ENCODE measurements around the gene HEBP1. TPM values are rescaled to one million over a fixed set of nuclear protein-coding genes. Genes with fewer than 3 reads are reported as not detected.
A peak's percentile ranks its signal among the peaks of the same experiment; 100 is the strongest.
"Not testable (repeated sequence)": the region's sequence is repeated elsewhere in the genome, so short reads cannot be mapped to it uniquely, and the experiment has no call there.

HEBP1 gene
- total and polyA plus RNA-seq, 5 donors from 2014 or later = 12.1 to 26.3 (median 21.8) TPM

DNA sequence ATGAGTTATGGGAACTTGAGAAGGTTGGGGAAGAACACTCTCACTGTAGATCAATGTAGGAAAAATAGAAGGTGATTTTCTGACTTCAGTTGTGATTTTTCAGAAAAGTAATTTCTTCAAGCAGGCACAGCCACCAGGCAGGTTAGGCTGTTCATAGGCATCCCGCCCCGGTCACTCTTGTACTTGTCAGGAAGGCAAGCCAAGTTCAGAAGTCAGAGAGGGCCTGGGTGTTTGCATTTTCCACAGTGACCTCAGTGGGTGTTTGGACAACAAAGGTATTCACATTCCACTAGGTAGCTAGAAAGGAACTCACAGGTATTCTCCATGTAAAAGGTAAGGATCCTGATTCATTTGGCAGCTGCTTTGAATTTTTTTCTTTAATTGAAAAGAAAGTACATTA is 41.2 kb upstream of the HEBP1 start:
- Mint-ChIP-seq H3K27ac (no peak overlapping the region), H3K4me3 (peak overlapping the region in 1 of 4 donors; percentile 75), H3K36me3 (no peaks in the 10 kb centered on the region), H3K9me3 (peaks cover 0 to 2% (median 0%) of the 10 kb centered on the region in 7 donors), H3K4me1 (peaks cover 6 to 21% (median 11%) of the 10 kb centered on the region in 4 donors), H3K27me3 (peaks cover 35% of the 10 kb centered on the region)
- H3K27me3 ChIP-seq (ENCODE audit: control insufficient read depth, insufficient read depth, low read length) = no peaks in the 10 kb centered on the region
- no peak for ATAC-seq (ENCODE audit: low read depth in 2 of 2)
- DNase-seq = no peak
- H3K36me3 ChIP-seq (ENCODE audit: control insufficient read depth, insufficient read depth, low read length) = no peaks in the 10 kb centered on the region
- H3K27ac ChIP-seq (ENCODE audit: insufficient read depth, low read length, poor library complexity, severe bottlenecking) = no peak overlapping the region
- no peaks in the 10 kb centered on the region for H3K9me3 ChIP-seq (ENCODE audit: control insufficient read depth in 2 of 2, low read length in 2 of 2)
- H3K4me1 ChIP-seq (ENCODE audit: control insufficient read depth, insufficient read depth, low read length, poor library complexity, severe bottlenecking) = peaks cover 8% of the 10 kb centered on the region
- no peak overlapping the region for H3K4me3 ChIP-seq (ENCODE audit: low read depth, low read length)

DNA sequence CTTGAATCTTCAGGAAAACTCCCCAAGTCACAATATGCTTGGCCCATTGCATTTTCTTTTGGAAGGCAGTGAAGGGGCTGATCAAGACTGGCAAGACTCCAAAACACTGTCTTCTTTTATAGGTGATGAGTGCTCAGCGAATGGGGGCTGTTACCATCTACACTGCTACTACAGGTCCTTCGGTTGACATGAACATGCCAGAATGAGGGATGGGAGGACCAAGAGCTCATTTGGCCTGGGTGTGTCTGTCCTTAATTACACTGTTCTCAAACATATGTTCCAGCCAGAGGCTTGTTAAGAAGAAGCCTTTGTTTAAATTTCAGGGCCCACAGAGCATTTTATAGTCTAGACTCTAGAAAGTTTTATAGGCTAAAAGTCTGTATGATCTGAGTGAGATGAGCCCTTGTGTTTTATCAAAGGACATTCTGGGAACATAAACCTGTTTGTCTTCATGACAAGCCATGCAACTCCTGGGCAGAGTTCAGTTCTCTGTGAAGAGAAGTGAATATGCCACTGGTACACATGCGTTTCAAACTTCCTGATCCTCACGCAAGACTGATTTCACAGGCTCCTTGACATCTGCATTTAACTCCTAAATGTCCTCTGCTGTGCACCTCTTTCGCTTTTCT is 39.4 kb upstream of the HEBP1 start:
- ATAC-seq (ENCODE audit: low read depth in 2 of 2) (no peak), DNase-seq (no peak)
- Histone ChIP-seq H3K4me3 (ENCODE audit: low read depth, low read length) (no peak overlapping the region), H3K27ac (ENCODE audit: insufficient read depth, low read length, poor library complexity, severe bottlenecking) (no peak overlapping the region), H3K4me1 (ENCODE audit: control insufficient read depth, insufficient read depth, low read length, poor library complexity, severe bottlenecking) (no peaks in the 10 kb centered on the region), H3K9me3 (ENCODE audit: control insufficient read depth in 2 of 2, low read length in 2 of 2) (no peaks in the 10 kb centered on the region), H3K27me3 (ENCODE audit: control insufficient read depth, insufficient read depth, low read length) (no peaks in the 10 kb centered on the region), H3K36me3 (ENCODE audit: control insufficient read depth, insufficient read depth, low read length) (no peaks in the 10 kb centered on the region)
- H3K4me3 Mint-ChIP-seq = no peak overlapping the region
- H3K4me1 Mint-ChIP-seq = peaks cover 0 to 5% (median 2%) of the 10 kb centered on the region in 4 donors
- no peaks in the 10 kb centered on the region for H3K36me3 Mint-ChIP-seq
- H3K9me3 Mint-ChIP-seq = peaks cover 0 to 2% (median 0%) of the 10 kb centered on the region in 7 donors
- peaks cover 37% of the 10 kb centered on the region for H3K27me3 Mint-ChIP-seq
- H3K27ac Mint-ChIP-seq = no peak overlapping the region

DNA sequence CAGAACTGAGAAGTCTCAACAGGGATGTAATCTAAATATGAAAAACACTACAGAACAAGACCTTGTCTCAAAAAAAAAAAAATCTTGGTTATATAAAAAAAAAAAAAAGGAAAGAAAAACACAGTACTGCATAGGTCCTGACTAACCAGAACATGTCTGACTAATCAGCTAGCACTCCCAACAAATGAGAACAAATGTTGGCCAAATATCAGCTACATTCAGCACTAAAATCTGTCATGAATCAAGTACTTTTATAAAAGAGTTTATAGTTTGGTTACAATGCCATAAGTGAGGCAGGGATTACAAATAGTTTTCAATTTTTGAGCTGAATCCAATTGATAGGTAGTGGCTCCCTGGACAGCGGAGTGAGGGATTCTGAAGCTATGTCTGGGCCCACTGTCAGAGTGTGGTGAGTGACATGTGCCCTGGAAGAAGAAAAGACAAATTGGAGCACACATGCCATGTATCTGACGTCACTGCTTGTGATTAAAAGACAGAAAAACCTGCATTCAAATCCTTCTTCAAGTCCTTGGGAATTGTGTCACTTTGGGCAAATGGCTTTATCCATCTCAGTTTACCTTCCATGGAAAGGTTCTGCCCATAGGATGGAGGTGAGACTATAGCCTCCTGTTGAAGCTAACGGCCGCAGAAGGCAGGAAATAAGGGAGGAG is 38.6 kb upstream of the HEBP1 start:
- Histone ChIP-seq H3K4me3 (ENCODE audit: low read depth, low read length) (no peak overlapping the region), H3K27me3 (ENCODE audit: control insufficient read depth, insufficient read depth, low read length) (no peaks in the 10 kb centered on the region), H3K4me1 (ENCODE audit: control insufficient read depth, insufficient read depth, low read length, poor library complexity, severe bottlenecking) (no peaks in the 10 kb centered on the region), H3K9me3 (ENCODE audit: control insufficient read depth in 2 of 2, low read length in 2 of 2) (no peaks in the 10 kb centered on the region), H3K27ac (ENCODE audit: insufficient read depth, low read length, poor library complexity, severe bottlenecking) (no peak overlapping the region), H3K36me3 (ENCODE audit: control insufficient read depth, insufficient read depth, low read length) (no peaks in the 10 kb centered on the region)
- Mint-ChIP-seq H3K27me3 (peaks cover 30% of the 10 kb centered on the region), H3K9me3 (peaks cover 0 to 2% (median 0%) of the 10 kb centered on the region in 7 donors), H3K4me3 (no peak overlapping the region), H3K36me3 (no peaks in the 10 kb centered on the region), H3K4me1 (no peaks in the 10 kb centered on the region), H3K27ac (no peak overlapping the region)
- no peak for ATAC-seq (ENCODE audit: low read depth in 2 of 2)
- DNase-seq = no peak

DNA sequence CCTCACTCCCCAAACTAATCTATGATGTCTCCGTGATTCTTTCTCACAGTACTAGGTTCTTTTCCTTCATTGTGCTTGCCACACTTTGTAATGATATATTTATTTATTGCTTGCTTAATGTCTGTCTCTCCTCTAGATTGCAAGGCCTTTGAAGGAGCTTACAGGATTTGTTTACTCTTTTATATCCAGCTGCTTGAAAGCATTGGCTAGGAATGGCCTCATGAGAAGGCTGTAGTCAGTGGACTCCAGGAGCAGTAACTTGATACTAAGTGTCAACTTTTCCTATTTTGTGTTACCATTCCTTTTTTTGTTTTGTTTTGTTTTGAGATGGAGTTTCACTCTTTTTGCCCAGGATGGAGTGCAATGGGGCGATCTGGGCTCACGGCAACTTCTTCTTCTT is 36.8 kb upstream of the HEBP1 start:
- no peaks in the 10 kb centered on the region for H3K36me3 ChIP-seq (ENCODE audit: control insufficient read depth, insufficient read depth, low read length)
- no peaks in the 10 kb centered on the region for H3K9me3 ChIP-seq (ENCODE audit: control insufficient read depth in 2 of 2, low read length in 2 of 2)
- Mint-ChIP-seq H3K4me1 (no peaks in the 10 kb centered on the region), H3K27ac (no peak overlapping the region), H3K9me3 (peaks cover 0 to 2% (median 0%) of the 10 kb centered on the region in 7 donors), H3K27me3 (peaks cover 26% of the 10 kb centered on the region), H3K36me3 (no peaks in the 10 kb centered on the region), H3K4me3 (no peak overlapping the region)
- ATAC-seq (ENCODE audit: low read depth in 2 of 2) = no peak
- no peak overlapping the region for H3K27ac ChIP-seq (ENCODE audit: insufficient read depth, low read length, poor library complexity, severe bottlenecking)
- H3K27me3 ChIP-seq (ENCODE audit: control insufficient read depth, insufficient read depth, low read length) = peaks cover 2% of the 10 kb centered on the region
- DNase-seq = no peak
- no peaks in the 10 kb centered on the region for H3K4me1 ChIP-seq (ENCODE audit: control insufficient read depth, insufficient read depth, low read length, poor library complexity, severe bottlenecking)
- no peak overlapping the region for H3K4me3 ChIP-seq (ENCODE audit: low read depth, low read length)

DNA sequence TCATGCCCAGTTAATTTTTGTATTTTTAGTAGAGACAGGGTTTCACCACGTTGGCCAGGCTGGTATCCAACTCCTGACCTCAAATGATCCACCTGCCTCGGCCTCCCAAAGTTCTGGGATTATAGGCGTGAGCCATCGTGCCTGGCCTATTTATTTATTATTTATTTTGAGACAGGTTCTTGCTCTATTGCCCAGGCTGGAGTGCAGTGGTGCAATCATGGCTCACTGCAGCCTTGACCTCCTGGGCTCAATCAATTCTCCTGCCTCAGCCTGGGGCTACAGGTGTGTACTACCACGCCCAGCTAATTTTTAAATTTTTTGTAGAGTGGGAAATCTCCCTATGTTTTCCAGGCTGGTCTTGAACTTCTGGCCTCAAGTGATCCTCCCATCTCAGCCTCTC is 35.3 kb upstream of the HEBP1 start:
- not testable (repeated sequence) for H3K4me3 Mint-ChIP-seq; H3K36me3 ChIP-seq (ENCODE audit: control insufficient read depth, insufficient read depth, low read length); H3K9me3 Mint-ChIP-seq; H3K4me3 ChIP-seq (ENCODE audit: low read depth, low read length); H3K36me3 Mint-ChIP-seq; H3K9me3 ChIP-seq (ENCODE audit: control insufficient read depth in 2 of 2, low read length in 2 of 2); H3K4me1 Mint-ChIP-seq; H3K27ac Mint-ChIP-seq; H3K27me3 ChIP-seq (ENCODE audit: control insufficient read depth, insufficient read depth, low read length); H3K4me1 ChIP-seq (ENCODE audit: control insufficient read depth, insufficient read depth, low read length, poor library complexity, severe bottlenecking); ATAC-seq (ENCODE audit: low read depth in 2 of 2); DNase-seq; H3K27ac ChIP-seq (ENCODE audit: insufficient read depth, low read length, poor library complexity, severe bottlenecking)
- peaks cover 15% of the 10 kb centered on the region for H3K27me3 Mint-ChIP-seq

DNA sequence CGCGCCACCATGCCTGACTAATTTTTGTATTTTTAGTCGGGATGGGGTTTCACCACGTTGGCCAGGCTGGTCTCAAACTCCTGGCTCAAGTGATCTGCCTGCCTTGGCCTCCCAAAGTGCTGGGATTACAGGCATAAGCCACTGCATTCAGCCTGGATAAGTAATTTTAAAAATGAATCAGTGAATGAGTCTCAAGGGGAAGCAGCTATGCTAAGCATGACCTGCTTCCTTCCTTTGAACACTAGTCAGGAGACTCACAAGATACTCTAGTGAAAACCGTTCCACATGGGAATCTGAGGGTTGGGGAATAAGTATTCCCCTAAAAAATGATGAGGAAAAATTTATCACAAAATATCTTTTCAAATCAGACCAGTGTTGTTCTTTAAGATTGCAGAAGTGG is 33.4 kb upstream of the HEBP1 start:
- H3K27me3 Mint-ChIP-seq = peaks cover 22% of the 10 kb centered on the region
- H3K9me3 Mint-ChIP-seq = no peaks in the 10 kb centered on the region
- DNase-seq (no peak), ATAC-seq (ENCODE audit: low read depth in 2 of 2) (no peak)
- no peaks in the 10 kb centered on the region for H3K4me1 Mint-ChIP-seq
- H3K36me3 Mint-ChIP-seq = no peaks in the 10 kb centered on the region
- Histone ChIP-seq H3K9me3 (ENCODE audit: control insufficient read depth in 2 of 2, low read length in 2 of 2) (no peaks in the 10 kb centered on the region), H3K27me3 (ENCODE audit: control insufficient read depth, insufficient read depth, low read length) (peaks cover 10% of the 10 kb centered on the region), H3K36me3 (ENCODE audit: control insufficient read depth, insufficient read depth, low read length) (no peaks in the 10 kb centered on the region), H3K27ac (ENCODE audit: insufficient read depth, low read length, poor library complexity, severe bottlenecking) (no peak overlapping the region), H3K4me1 (ENCODE audit: control insufficient read depth, insufficient read depth, low read length, poor library complexity, severe bottlenecking) (no peaks in the 10 kb centered on the region), H3K4me3 (ENCODE audit: low read depth, low read length) (no peak overlapping the region)
- no peak overlapping the region for H3K27ac Mint-ChIP-seq
- H3K4me3 Mint-ChIP-seq = no peak overlapping the region

DNA sequence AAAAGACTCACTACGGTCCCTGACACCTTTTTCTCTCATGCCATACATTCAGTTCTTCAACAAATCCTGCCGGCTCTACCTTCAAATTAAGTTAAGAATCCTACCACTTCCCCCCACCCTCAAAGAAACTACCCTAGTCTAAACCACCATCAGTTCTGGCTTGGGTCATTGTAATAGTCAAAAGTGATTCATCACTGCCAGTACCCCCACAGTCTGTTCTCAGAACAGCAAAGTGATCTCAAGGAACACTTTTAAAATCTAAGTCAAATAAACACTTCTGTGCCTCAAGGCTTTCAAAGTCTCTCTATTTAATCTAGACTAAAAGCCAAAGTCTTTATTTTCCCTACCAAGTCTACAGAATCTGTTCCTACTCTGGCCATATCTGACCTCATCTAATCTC is 32.1 kb upstream of the HEBP1 start:
- H3K4me3 Mint-ChIP-seq = no peak overlapping the region

More for the DNA sequence above, 32.1 kb upstream of the HEBP1 start:
- H3K9me3 ChIP-seq (ENCODE audit: control insufficient read depth in 2 of 2, low read length in 2 of 2) = no peaks in the 10 kb centered on the region
- peaks cover 18% of the 10 kb centered on the region for H3K27me3 ChIP-seq (ENCODE audit: control insufficient read depth, insufficient read depth, low read length)
- no peak overlapping the region for H3K4me3 ChIP-seq (ENCODE audit: low read depth, low read length)
- no peak overlapping the region for H3K27ac ChIP-seq (ENCODE audit: insufficient read depth, low read length, poor library complexity, severe bottlenecking)
- peaks cover 24% of the 10 kb centered on the region for H3K27me3 Mint-ChIP-seq
- no peaks in the 10 kb centered on the region for H3K4me1 ChIP-seq (ENCODE audit: control insufficient read depth, insufficient read depth, low read length, poor library complexity, severe bottlenecking)
- ATAC-seq (ENCODE audit: low read depth in 2 of 2) = no peak
- no peaks in the 10 kb centered on the region for H3K36me3 ChIP-seq (ENCODE audit: control insufficient read depth, insufficient read depth, low read length)
- no peak overlapping the region for H3K27ac Mint-ChIP-seq
- no peaks in the 10 kb centered on the region for H3K36me3 Mint-ChIP-seq
- no peak for DNase-seq
- no peaks in the 10 kb centered on the region for H3K4me1 Mint-ChIP-seq
- H3K9me3 Mint-ChIP-seq = no peaks in the 10 kb centered on the region
